GM19438 (cell line): Measurements from ENCODE around the gene TATDN2.
A peak's percentile ranks its signal among the peaks of the same experiment; 100 is the strongest.

ENCODE experiments used
- ATAC-seq: cut with Tn5 transposase; IDR thresholded peaks from one replicate; pipeline ENCODE4 v1.9.1; 2021; ENCODE audit warnings: low read depth; ENCODE audit not compliant: unreplicated experiment

The TATDN2 gene

GRCh38 chr3:10234526-10235230 lies 13.6 kb upstream of the TATDN2 start:
- no peak for ATAC-seq

GRCh38 chr3:10235551-10235950 lies 12.7 kb upstream of the TATDN2 start:
- no peak for ATAC-seq

- no peak for ATAC-seq
These were observed 9.7 kb upstream of the TATDN2 start for GRCh38 chr3:10238345-10239183.

GRCh38 chr3:10240799-10241198 lies 7.5 kb upstream of the TATDN2 start:
- ATAC-seq: no peak

- ATAC-seq: no peak
These were observed 5.8 kb upstream of the TATDN2 start for GRCh38 chr3:10242182-10243065.

GRCh38 chr3:10244009-10244408 lies 4.2 kb upstream of the TATDN2 start:
- ATAC-seq: no peak

- no peak for ATAC-seq
These were observed 3.1 kb upstream of the TATDN2 start for GRCh38 chr3:10245081-10245712.

- no peak for ATAC-seq
These were observed 528 bp upstream of the TATDN2 start for GRCh38 chr3:10247679-10248183.

GRCh38 chr3:10248984-10249748 lies 907 bp downstream of the TATDN2 start:
- peak; percentile 30 for ATAC-seq

- no peak for ATAC-seq
These were observed 1.6 kb downstream of the TATDN2 start for GRCh38 chr3:10249833-10250232.

GRCh38 chr3:10251006-10251405 lies 2.7 kb downstream of the TATDN2 start:
- no peak for ATAC-seq

- ATAC-seq: no peak
These were observed 5.5 kb downstream of the TATDN2 start for GRCh38 chr3:10253731-10254130.

- no peak for ATAC-seq
These were observed 7.6 kb downstream of the TATDN2 start for GRCh38 chr3:10255835-10256234.

GRCh38 chr3:10259036-10259435 lies 10.8 kb downstream of the TATDN2 start:
- no peak for ATAC-seq

- ATAC-seq: no peak
These were observed 11.5 kb downstream of the TATDN2 start for GRCh38 chr3:10259798-10260197.

GRCh38 chr3:10260211-10260701 lies 12.0 kb downstream of the TATDN2 start:
- ATAC-seq: no peak

- no peak for ATAC-seq
These were observed 13.8 kb downstream of the TATDN2 start for GRCh38 chr3:10262027-10262426.

GRCh38 chr3:10263646-10264363 lies 15.5 kb downstream of the TATDN2 start:
- no peak for ATAC-seq

- no peak for ATAC-seq
These were observed 17.6 kb downstream of the TATDN2 start for GRCh38 chr3:10265833-10266232.
